Activated naive CD4-positive, alpha-beta T cell treated with anti-CD3 and anti-CD28 coated beads, Interleukin-2, amount 10 ng/mL, durations not matched to agents 7 days and 5 days (primary cell): ENCODE data around the gene XPNPEP3.
"Not testable (repeated sequence)": the region's sequence is repeated elsewhere in the genome, so short reads cannot be mapped to it uniquely, and the experiment has no call there.

Source experiments
- CTCF ChIA-PET: fragments of 350-600 bp; sonication (Branson Sonifier 250); formaldehyde crosslinking; loops from one replicate; lab custom pipeline; 2021; ENCODE audit warnings: antibody characterized with exemption; lab: Charles Lee
- DNase-seq: peaks from one replicate; pipeline ENCODE4 v3.0.0-alpha.2; 2020
- H3K27ac Mint-ChIP-seq: one replicate; pipeline ENCODE4 v1.8.0; 2021; ENCODE audit warnings: mild to moderate bottlenecking, moderate library complexity, mixed read lengths
- H3K27me3 Mint-ChIP-seq: one replicate; pipeline ENCODE4 v1.8.0; 2021; ENCODE audit warnings: mild to moderate bottlenecking, mixed read lengths
- H3K36me3 Mint-ChIP-seq: one replicate; pipeline ENCODE4 v1.8.0; 2021; ENCODE audit warnings: mixed read lengths
- H3K4me1 Mint-ChIP-seq: one replicate; pipeline ENCODE4 v1.8.0; 2021; ENCODE audit warnings: mixed read lengths
- H3K4me3 Mint-ChIP-seq: one replicate; pipeline ENCODE4 v1.8.0; 2021; ENCODE audit warnings: mild to moderate bottlenecking, moderate library complexity, mixed read lengths
- H3K9me3 Mint-ChIP-seq: one replicate; pipeline ENCODE4 v1.8.0; 2021; ENCODE audit warnings: mixed read lengths

The XPNPEP3 gene

GRCh38 chr22:40856513-40857308, at the start of gene XPNPEP3, which contains the start of gene ST13:
XPNPEP3 (plus strand) TSS chr22:40857148; CDS start chr22:40857182, 34 bp downstream.
ST13 (minus strand) TSS chr22:40856639; CDS start chr22:40856540, 99 bp downstream.
- CTCF ChIA-PET: interaction anchor here (1.0 to 1.7 kb wide), 3 partner anchors 43 to 210 kb away, joined by 3 to 7 read pairs (median 6); no protein-coding TSS in a partner anchor
- H3K4me3 Mint-ChIP-seq: peak within 1 kb of the TSS; percentile 99
- no peaks in the 10 kb centered on the region for H3K27me3 Mint-ChIP-seq
- peak; percentile 99 for DNase-seq
- H3K4me1 Mint-ChIP-seq: peaks cover 55% of the 10 kb centered on the region
- peak within 1 kb of the TSS; percentile 100 for H3K27ac Mint-ChIP-seq
- H3K9me3 Mint-ChIP-seq: no peaks in the 10 kb centered on the region
- peaks cover 13% of the 10 kb centered on the region for H3K36me3 Mint-ChIP-seq

GRCh38 chr22:40808018-40808841, 48.7 kb upstream of the XPNPEP3 start:
- H3K9me3 Mint-ChIP-seq: no peaks in the 10 kb centered on the region
- H3K27me3 Mint-ChIP-seq: no peaks in the 10 kb centered on the region
- no peak overlapping the region for H3K27ac Mint-ChIP-seq
- no peaks in the 10 kb centered on the region for H3K4me1 Mint-ChIP-seq
- no peak overlapping the region for H3K4me3 Mint-ChIP-seq
- H3K36me3 Mint-ChIP-seq: peaks cover 8% of the 10 kb centered on the region
- CTCF ChIA-PET: no interaction called here
- no peak for DNase-seq

GRCh38 chr22:40813912-40814315, 43.0 kb upstream of the XPNPEP3 start:
- Mint-ChIP-seq H3K9me3 (no peaks in the 10 kb centered on the region), H3K4me3 (no peak overlapping the region), H3K4me1 (peaks cover 24% of the 10 kb centered on the region), H3K27ac (no peak overlapping the region), H3K27me3 (no peaks in the 10 kb centered on the region), H3K36me3 (peaks cover 15% of the 10 kb centered on the region)
- CTCF ChIA-PET: interaction anchor here (0.9 kb wide), 1 partner anchor 35 kb away, joined by 3 read pairs; no protein-coding TSS in a partner anchor
- DNase-seq: no peak

- H3K27ac Mint-ChIP-seq: peak overlapping the region; percentile 90
- CTCF ChIA-PET: no interaction called here
- no peak for DNase-seq
- H3K27me3 Mint-ChIP-seq: no peaks in the 10 kb centered on the region
- no peaks in the 10 kb centered on the region for H3K9me3 Mint-ChIP-seq
- peaks cover 33% of the 10 kb centered on the region for H3K4me1 Mint-ChIP-seq
- H3K36me3 Mint-ChIP-seq: peaks cover 11% of the 10 kb centered on the region
- H3K4me3 Mint-ChIP-seq: peak overlapping the region; percentile 90
These were observed 39.2 kb upstream of the XPNPEP3 start for GRCh38 chr22:40817737-40818136.

- Mint-ChIP-seq H3K4me1 (peaks cover 33% of the 10 kb centered on the region), H3K27me3 (no peaks in the 10 kb centered on the region), H3K4me3 (peak overlapping the region; percentile 90), H3K9me3 (no peaks in the 10 kb centered on the region), H3K36me3 (peaks cover 11% of the 10 kb centered on the region), H3K27ac (peak overlapping the region; percentile 90)
- CTCF ChIA-PET: interaction anchor here (0.7 to 0.9 kb wide), 2 partner anchors 19 to 87 kb away, joined by 3 to 4 read pairs; no protein-coding TSS in a partner anchor
- DNase-seq: no peak
These were observed 38.7 kb upstream of the XPNPEP3 start for GRCh38 chr22:40818192-40818746.

GRCh38 chr22:40818747-40819598, 38.0 kb upstream of the XPNPEP3 start, which contains the start of gene SLC25A17:
SLC25A17 (minus strand) TSS chr22:40819346; CDS start chr22:40819248, 98 bp downstream.
- peak within 1 kb of the TSS; percentile 90 for H3K27ac Mint-ChIP-seq
- no peaks in the 10 kb centered on the region for H3K27me3 Mint-ChIP-seq
- peak within 1 kb of the TSS; percentile 90 for H3K4me3 Mint-ChIP-seq
- H3K4me1 Mint-ChIP-seq: peaks cover 31% of the 10 kb centered on the region
- H3K36me3 Mint-ChIP-seq: peaks cover 11% of the 10 kb centered on the region
- CTCF ChIA-PET: interaction anchor here (0.7 to 0.9 kb wide), 2 partner anchors 20 to 88 kb away, joined by 3 to 4 read pairs; no protein-coding TSS in a partner anchor
- peak; percentile 92 for DNase-seq
- no peaks in the 10 kb centered on the region for H3K9me3 Mint-ChIP-seq

GRCh38 chr22:40819599-40820140, 37.3 kb upstream of the XPNPEP3 start:
- H3K4me3 Mint-ChIP-seq: peak overlapping the region; percentile 90
- DNase-seq: peak; percentile 25

GRCh38 chr22:40823426-40823825, 33.5 kb upstream of the XPNPEP3 start:
- Mint-ChIP-seq H3K9me3 (no peaks in the 10 kb centered on the region), H3K27ac (no peak overlapping the region), H3K4me3 (no peak overlapping the region), H3K27me3 (no peaks in the 10 kb centered on the region), H3K4me1 (peaks cover 13% of the 10 kb centered on the region), H3K36me3 (peaks cover 12% of the 10 kb centered on the region)
- DNase-seq: no peak
- CTCF ChIA-PET: no interaction called here

More at GRCh38 chr22:40819599-40820140, 37.3 kb upstream of the XPNPEP3 start:
- Mint-ChIP-seq H3K27ac (peak overlapping the region; percentile 82), H3K36me3 (peaks cover 7% of the 10 kb centered on the region), H3K27me3 (no peaks in the 10 kb centered on the region), H3K9me3 (no peaks in the 10 kb centered on the region), H3K4me1 (peaks cover 28% of the 10 kb centered on the region)
- CTCF ChIA-PET: no interaction called here

- DNase-seq, H3K27me3 Mint-ChIP-seq, H3K4me3 Mint-ChIP-seq, H3K4me1 Mint-ChIP-seq, CTCF ChIA-PET, H3K9me3 Mint-ChIP-seq, H3K27ac Mint-ChIP-seq: not testable (repeated sequence)
- H3K36me3 Mint-ChIP-seq: peaks cover 23% of the 10 kb centered on the region
These were observed 30.7 kb upstream of the XPNPEP3 start for GRCh38 chr22:40826292-40826691.

GRCh38 chr22:40826984-40827741, 29.8 kb upstream of the XPNPEP3 start:
- H3K9me3 Mint-ChIP-seq: no peaks in the 10 kb centered on the region
- no peaks in the 10 kb centered on the region for H3K4me1 Mint-ChIP-seq
- CTCF ChIA-PET: no interaction called here
- no peak overlapping the region for H3K4me3 Mint-ChIP-seq
- no peak for DNase-seq
- no peaks in the 10 kb centered on the region for H3K27me3 Mint-ChIP-seq
- H3K36me3 Mint-ChIP-seq: peaks cover 25% of the 10 kb centered on the region
- no peak overlapping the region for H3K27ac Mint-ChIP-seq

- H3K9me3 Mint-ChIP-seq: no peaks in the 10 kb centered on the region
- peaks cover 29% of the 10 kb centered on the region for H3K36me3 Mint-ChIP-seq
- H3K4me3 Mint-ChIP-seq: no peak overlapping the region
- no peak overlapping the region for H3K27ac Mint-ChIP-seq
- H3K27me3 Mint-ChIP-seq: no peaks in the 10 kb centered on the region
- DNase-seq: no peak
- CTCF ChIA-PET: no interaction called here
- H3K4me1 Mint-ChIP-seq: no peaks in the 10 kb centered on the region
These were observed 27.8 kb upstream of the XPNPEP3 start for GRCh38 chr22:40829131-40829530.

- Mint-ChIP-seq H3K4me1 (peaks cover 13% of the 10 kb centered on the region), H3K4me3 (no peak overlapping the region), H3K27me3 (no peaks in the 10 kb centered on the region), H3K36me3 (peaks cover 43% of the 10 kb centered on the region), H3K27ac (no peak overlapping the region), H3K9me3 (no peaks in the 10 kb centered on the region)
- DNase-seq: no peak
- CTCF ChIA-PET: interaction anchor here (1.1 kb wide), 1 partner anchor 151 kb away, joined by 3 read pairs; no protein-coding TSS in a partner anchor
These were observed 22.3 kb upstream of the XPNPEP3 start for GRCh38 chr22:40834619-40835018.
